ENCODE results near the gene HAPLN1. TPM values are rescaled to one million over a fixed set of nuclear protein-coding genes. Genes with fewer than 3 reads are reported as not detected.

Gene HAPLN1
- under 1 TPM in 3 of 4 donors, not detected in 1; 0.12 to 0.38 (median 0.18) TPM for total RNA-seq

DNA sequence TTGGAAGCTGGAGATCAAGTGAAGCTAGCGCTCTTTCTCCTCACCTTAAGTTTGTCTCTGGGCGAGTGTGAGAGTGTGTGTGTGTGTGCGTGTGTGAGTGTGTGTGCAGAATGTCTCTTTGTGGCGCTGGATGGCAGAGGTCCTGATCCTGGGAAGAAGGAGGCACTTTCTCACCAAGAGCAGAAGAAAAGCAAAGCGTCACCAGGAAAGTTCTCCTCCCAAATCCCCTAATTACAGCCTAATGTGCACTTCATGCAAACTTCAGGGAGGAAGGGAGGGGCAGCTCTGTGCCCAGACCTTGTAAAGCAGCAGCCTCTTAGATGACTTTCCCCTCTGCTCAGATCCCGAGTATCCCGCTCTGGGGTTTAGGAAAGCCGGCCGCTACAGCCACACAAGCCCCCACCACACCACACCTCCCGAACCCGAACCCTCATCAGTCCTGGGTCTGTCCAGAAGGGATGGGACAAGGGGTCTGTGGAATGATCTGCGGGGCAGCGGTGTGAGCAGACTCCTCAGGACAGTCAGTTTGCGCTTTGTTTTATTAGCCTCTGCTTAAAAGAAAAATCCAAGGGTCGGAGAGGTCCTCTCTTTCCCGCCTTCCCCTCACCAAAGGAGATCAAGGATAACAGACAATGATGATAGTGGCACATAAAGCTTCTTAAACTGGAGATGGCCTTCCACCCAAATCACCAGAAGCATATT is at the start of gene HAPLN1:
Gene HAPLN1, minus strand, starts transcription at position 20 of the 702 bp plus-strand sequence. CDS start 47,332 bp downstream, outside the sequence.
- WGBS, 2 donors, result 32 to 37% methylated on average over 8 to 12 of the region's 16 CpGs
- Histone ChIP-seq H3K27me3 (peaks cover 0 to 35% (median 0%) of the 10 kb centered on the region in 4 donors), H3K4me3 (peak within 1 kb of the TSS; percentile 26 to 62 (median 39))

DNA sequence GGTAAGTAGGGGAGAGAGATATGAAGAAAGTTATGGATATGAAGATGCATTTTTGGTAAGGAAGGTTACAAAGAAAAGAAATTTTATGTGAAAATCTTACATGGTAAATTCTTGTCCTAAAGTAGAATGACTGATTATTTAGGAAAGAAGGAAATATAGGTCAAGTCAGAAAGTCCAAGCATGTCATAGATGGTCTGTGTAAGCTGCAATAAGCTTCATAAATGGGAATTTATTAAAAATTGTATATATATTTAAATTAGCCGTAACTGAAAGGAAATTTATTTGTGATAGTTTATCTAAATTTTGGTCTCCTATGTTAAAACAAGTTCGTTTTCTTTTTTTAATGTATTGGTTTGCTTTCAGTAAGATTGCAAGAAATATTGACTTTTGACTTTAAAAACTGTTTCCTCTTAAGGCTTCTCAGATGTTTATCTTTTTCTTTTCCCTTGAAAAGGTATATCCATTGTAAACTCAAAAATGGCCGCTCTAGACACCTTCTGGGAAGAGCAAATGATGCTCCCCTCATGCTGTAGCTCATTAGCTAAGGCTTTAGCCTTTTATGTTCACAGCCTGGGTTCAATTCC is 46.8 kb upstream of the HAPLN1 start:
- intact Hi-C loops (cut with DNase I), result no loop called here
- DNase-seq, result no peak
- Histone ChIP-seq H3K27me3 (no peaks in the 10 kb centered on the region), H3K4me1 (no peaks in the 10 kb centered on the region), H3K4me3 (no peak overlapping the region), H3K9me3 (peaks cover 0 to 9% (median 5%) of the 10 kb centered on the region in 3 donors), H3K27ac (no peak overlapping the region), H3K36me3 (no peaks in the 10 kb centered on the region)
- TF ChIP-seq, protein P1, sequence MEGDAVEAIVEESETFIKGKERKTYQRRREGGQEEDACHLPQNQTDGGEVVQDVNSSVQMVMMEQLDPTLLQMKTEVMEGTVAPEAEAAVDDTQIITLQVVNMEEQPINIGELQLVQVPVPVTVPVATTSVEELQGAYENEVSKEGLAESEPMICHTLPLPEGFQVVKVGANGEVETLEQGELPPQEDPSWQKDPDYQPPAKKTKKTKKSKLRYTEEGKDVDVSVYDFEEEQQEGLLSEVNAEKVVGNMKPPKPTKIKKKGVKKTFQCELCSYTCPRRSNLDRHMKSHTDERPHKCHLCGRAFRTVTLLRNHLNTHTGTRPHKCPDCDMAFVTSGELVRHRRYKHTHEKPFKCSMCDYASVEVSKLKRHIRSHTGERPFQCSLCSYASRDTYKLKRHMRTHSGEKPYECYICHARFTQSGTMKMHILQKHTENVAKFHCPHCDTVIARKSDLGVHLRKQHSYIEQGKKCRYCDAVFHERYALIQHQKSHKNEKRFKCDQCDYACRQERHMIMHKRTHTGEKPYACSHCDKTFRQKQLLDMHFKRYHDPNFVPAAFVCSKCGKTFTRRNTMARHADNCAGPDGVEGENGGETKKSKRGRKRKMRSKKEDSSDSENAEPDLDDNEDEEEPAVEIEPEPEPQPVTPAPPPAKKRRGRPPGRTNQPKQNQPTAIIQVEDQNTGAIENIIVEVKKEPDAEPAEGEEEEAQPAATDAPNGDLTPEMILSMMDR (IDR thresholded peaks at IDR 0.05), result no peak
- no peak for TF ChIP-seq POLR2A (IDR thresholded peaks at IDR 0.05)
- WGBS, 2 donors, result 38 to 47% methylated on average over 3 of the region's 3 CpGs

More for the DNA sequence above, at the start of gene HAPLN1:
- no peaks in the 10 kb centered on the region for H3K36me3 ChIP-seq
- no peak for DNase-seq
- no peaks in the 10 kb centered on the region for H3K9me3 ChIP-seq
- peaks cover 2 to 12% (median 5%) of the 10 kb centered on the region in 3 donors for H3K4me1 ChIP-seq
- H3K27ac ChIP-seq, result peak within 1 kb of the TSS in 1 of 4 donors; percentile 40
- TF ChIP-seq POLR2A (IDR thresholded peaks at IDR 0.05), result no peak
- TF ChIP-seq, protein P1 (IDR thresholded peaks at IDR 0.05), result no peak
- intact Hi-C loops (cut with DNase I), result no loop called here

DNA sequence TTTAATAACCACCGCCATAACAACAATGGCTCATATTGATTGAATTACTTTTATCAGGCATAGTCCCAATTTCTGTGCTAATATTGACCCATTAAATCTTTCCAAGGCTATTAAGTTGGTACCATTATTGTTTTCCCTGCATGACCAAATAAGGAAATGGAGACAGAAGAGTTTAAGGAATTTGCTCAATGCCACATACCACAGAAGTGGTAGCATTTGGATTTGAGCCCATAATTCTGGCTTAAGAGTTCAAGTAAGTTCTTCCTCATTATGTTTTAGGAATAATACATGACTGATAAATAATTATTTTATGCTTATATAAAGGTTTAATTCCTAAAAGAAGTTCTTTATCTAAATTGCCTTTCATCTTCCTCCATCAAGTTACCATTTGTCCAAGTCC is 43.4 kb upstream of the HAPLN1 start:
- 75 to 96% methylated on average over 1 of the region's 1 CpG for WGBS, 2 donors
- peaks cover 0 to 9% (median 5%) of the 10 kb centered on the region in 3 donors for H3K9me3 ChIP-seq
- H3K36me3 ChIP-seq, result no peaks in the 10 kb centered on the region

GRCh38 chr5:83760579-83760978 is 39.9 kb upstream of the HAPLN1 start:
- intact Hi-C loops (cut with DNase I), result no loop called here
- H3K4me3 ChIP-seq, result no peak overlapping the region
- no peak for DNase-seq
- no peak for TF ChIP-seq POLR2A (IDR thresholded peaks at IDR 0.05)
- TF ChIP-seq, protein P1 (IDR thresholded peaks at IDR 0.05), result no peak
- no peak overlapping the region for H3K27ac ChIP-seq
- H3K4me1 ChIP-seq, result no peaks in the 10 kb centered on the region
- no peaks in the 10 kb centered on the region for H3K36me3 ChIP-seq
- H3K9me3 ChIP-seq, result no peaks in the 10 kb centered on the region
- 69 to 75% methylated on average over 4 of the region's 4 CpGs for WGBS, 2 donors
- no peaks in the 10 kb centered on the region for H3K27me3 ChIP-seq

More for the DNA sequence above, 43.4 kb upstream of the HAPLN1 start:
- Histone ChIP-seq H3K27me3 (no peaks in the 10 kb centered on the region), H3K4me1 (no peaks in the 10 kb centered on the region), H3K4me3 (no peak overlapping the region), H3K27ac (no peak overlapping the region)
- intact Hi-C loops (cut with DNase I), result no loop called here
- no peak for TF ChIP-seq POLR2A (IDR thresholded peaks at IDR 0.05)
- TF ChIP-seq, protein P1 (IDR thresholded peaks at IDR 0.05), result no peak
- no peak for DNase-seq

- Histone ChIP-seq H3K4me3 (no peak overlapping the region), H3K9me3 (peaks cover 0 to 8% (median 0%) of the 10 kb centered on the region in 3 donors), H3K27me3 (no peaks in the 10 kb centered on the region), H3K4me1 (no peaks in the 10 kb centered on the region), H3K36me3 (no peaks in the 10 kb centered on the region), H3K27ac (no peak overlapping the region)
- intact Hi-C loops (cut with DNase I), result no loop called here
- no peak for DNase-seq
- TF ChIP-seq POLR2A (IDR thresholded peaks at IDR 0.05), result no peak
- TF ChIP-seq, protein P1 (IDR thresholded peaks at IDR 0.05), result no peak
- 68 to 73% methylated on average over 1 of the region's 1 CpG for WGBS, 2 donors
Observed at GRCh38 chr5:83752700-83753099, 32.0 kb upstream of the HAPLN1 start.
